Vagina (tissue), 2 donors: ENCODE data around the gene L3MBTL4.

Experiments used
- CTCF ChIP-seq, 3 experiments: fragments of 450-650 bp in 2 of 3; fragments of 200-600 bp in 1 of 3; sonication (generic) in 1 of 3; IDR thresholded peaks; one replicate each; pipeline ENCODE4 v1.5.1; 2017 to 2019; ENCODE audit warnings: antibody characterized with exemption in 3 of 3, mild to moderate bottlenecking in 2 of 3, moderate library complexity in 2 of 3
- POLR2A ChIP-seq, 2 donors: fragments of 450-650 bp; IDR thresholded peaks; one replicate each; pipeline ENCODE4 v1.6.1; 2017; ENCODE audit warnings: antibody characterized with exemption in 2 of 2, mild to moderate bottlenecking in 2 of 2, moderate library complexity in 2 of 2
- POLR2AphosphoS5 ChIP-seq, 2 donors: sonication (generic); formaldehyde crosslinking; IDR thresholded peaks; one replicate each; pipeline ENCODE4 v1.9.0; 2017; ENCODE audit warnings: antibody characterized with exemption in 2 of 2, mild to moderate bottlenecking in 2 of 2, low read depth in 1 of 2; ENCODE audit not compliant: insufficient read depth in 1 of 2

- TF ChIP-seq CTCF (IDR thresholded peaks at IDR 0.05) = no peak
- no peak for TF ChIP-seq POLR2A (IDR thresholded peaks at IDR 0.05)
- no peak for TF ChIP-seq POLR2AphosphoS5 (IDR thresholded peaks at IDR 0.05; ENCODE audit: insufficient read depth in 1 of 2, low read depth in 1 of 2)
Measured at GRCh38 chr18:6297875-6298274, 116.8 kb downstream of the L3MBTL4 start.
